Subcutaneous abdominal adipose tissue (tissue), 5 donors: ENCODE results near the gene A2M.
A peak's percentile ranks its signal among the peaks of the same experiment; 100 is the strongest.

Experiments
- H3K27ac ChIP-seq: one replicate; pipeline ENCODE4 v1.7.0; 2013; ENCODE audit warnings: low read depth, mild to moderate bottlenecking, inconsistent platforms, low read length, moderate library complexity
- H3K27me3 ChIP-seq, 5 donors: one replicate each; pipeline ENCODE4 v1.7.0; 2013; ENCODE audit warnings: low read length in 5 of 5, inconsistent platforms in 1 of 5; ENCODE audit not compliant: control insufficient read depth in 5 of 5, insufficient read depth in 4 of 5
- H3K36me3 ChIP-seq, 5 donors: one replicate each; pipeline ENCODE4 v1.7.0; 2013; ENCODE audit warnings: low read length in 5 of 5; ENCODE audit not compliant: control insufficient read depth in 5 of 5, insufficient read depth in 5 of 5
- H3K4me1 ChIP-seq, 5 donors: one replicate each; pipeline ENCODE4 v1.7.0; 2013; ENCODE audit warnings: low read length in 5 of 5, mild to moderate bottlenecking in 3 of 5, moderate library complexity in 1 of 5; ENCODE audit not compliant: control insufficient read depth in 5 of 5, insufficient read depth in 5 of 5
- H3K4me3 ChIP-seq, 5 donors: one replicate each; pipeline ENCODE4 v1.7.0; 2013; ENCODE audit warnings: low read length in 5 of 5, low read depth in 1 of 5
- H3K9ac ChIP-seq, 5 donors: one replicate each; pipeline ENCODE4 v1.7.0; 2013; ENCODE audit warnings: low read length in 5 of 5, mild to moderate bottlenecking in 4 of 5, moderate library complexity in 3 of 5
- H3K9me3 ChIP-seq, 5 donors: one replicate each; pipeline ENCODE4 v1.7.0; 2013; ENCODE audit warnings: low read length in 5 of 5; ENCODE audit not compliant: control insufficient read depth in 5 of 5
- donor health status: healthy.
- donor health status: healthy.
- donor health status: healthy.
- donor health status: healthy.
- donor health status: healthy.

A2M gene

GRCh38 chr12:9109737-9110491 lies 5.8 kb downstream of the A2M start:
- Histone ChIP-seq H3K27me3 (no peaks in the 10 kb centered on the region), H3K27ac (no peak overlapping the region), H3K9ac (no peak overlapping the region), H3K36me3 (peaks cover 6 to 52% (median 38%) of the 10 kb centered on the region in 5 donors), H3K9me3 (no peaks in the 10 kb centered on the region), H3K4me3 (no peak overlapping the region), H3K4me1 (peaks cover 0 to 31% (median 0%) of the 10 kb centered on the region in 5 donors)

GRCh38 chr12:9109213-9109522 lies 6.6 kb downstream of the A2M start:
- no peak overlapping the region for H3K27ac ChIP-seq
- peaks cover 0 to 31% (median 0%) of the 10 kb centered on the region in 5 donors for H3K4me1 ChIP-seq
- H3K9me3 ChIP-seq: no peaks in the 10 kb centered on the region
- peaks cover 9 to 58% (median 43%) of the 10 kb centered on the region in 5 donors for H3K36me3 ChIP-seq
- H3K9ac ChIP-seq: no peak overlapping the region
- H3K4me3 ChIP-seq: no peak overlapping the region
- H3K27me3 ChIP-seq: no peaks in the 10 kb centered on the region

GRCh38 chr12:9108504-9109212 lies 7.1 kb downstream of the A2M start:
- no peak overlapping the region for H3K9ac ChIP-seq
- peaks cover 0 to 31% (median 0%) of the 10 kb centered on the region in 5 donors for H3K4me1 ChIP-seq
- H3K27ac ChIP-seq: no peak overlapping the region
- H3K9me3 ChIP-seq: no peaks in the 10 kb centered on the region
- peaks cover 11 to 63% (median 48%) of the 10 kb centered on the region in 5 donors for H3K36me3 ChIP-seq
- no peak overlapping the region for H3K4me3 ChIP-seq
- no peaks in the 10 kb centered on the region for H3K27me3 ChIP-seq

GRCh38 chr12:9107542-9107873 lies 8.2 kb downstream of the A2M start:
- no peak overlapping the region for H3K27ac ChIP-seq
- H3K9ac ChIP-seq: no peak overlapping the region
- H3K9me3 ChIP-seq: no peaks in the 10 kb centered on the region
- no peak overlapping the region for H3K4me3 ChIP-seq
- no peaks in the 10 kb centered on the region for H3K27me3 ChIP-seq
- peaks cover 0 to 22% (median 0%) of the 10 kb centered on the region in 5 donors for H3K4me1 ChIP-seq
- peaks cover 10 to 61% (median 51%) of the 10 kb centered on the region in 5 donors for H3K36me3 ChIP-seq

GRCh38 chr12:9106610-9107541 lies 8.8 kb downstream of the A2M start:
- H3K27me3 ChIP-seq: no peaks in the 10 kb centered on the region
- peaks cover 9 to 60% (median 52%) of the 10 kb centered on the region in 5 donors for H3K36me3 ChIP-seq
- H3K9me3 ChIP-seq: no peaks in the 10 kb centered on the region
- H3K9ac ChIP-seq: no peak overlapping the region
- H3K27ac ChIP-seq: peak overlapping the region; percentile 21
- H3K4me3 ChIP-seq: no peak overlapping the region
- peaks cover 0 to 16% (median 0%) of the 10 kb centered on the region in 5 donors for H3K4me1 ChIP-seq

GRCh38 chr12:9106067-9106466 lies 9.7 kb downstream of the A2M start:
- Histone ChIP-seq H3K27me3 (no peaks in the 10 kb centered on the region), H3K27ac (peak overlapping the region; percentile 21), H3K36me3 (peaks cover 11 to 63% (median 59%) of the 10 kb centered on the region in 5 donors), H3K9ac (no peak overlapping the region), H3K9me3 (no peaks in the 10 kb centered on the region), H3K4me3 (no peak overlapping the region), H3K4me1 (peaks cover 0 to 16% (median 0%) of the 10 kb centered on the region in 5 donors)

- H3K9ac ChIP-seq: no peak overlapping the region
- H3K4me1 ChIP-seq: peaks cover 0 to 16% (median 0%) of the 10 kb centered on the region in 5 donors
- peaks cover 11 to 68% (median 66%) of the 10 kb centered on the region in 5 donors for H3K36me3 ChIP-seq
- H3K27ac ChIP-seq: no peak overlapping the region
- H3K9me3 ChIP-seq: no peaks in the 10 kb centered on the region
- no peak overlapping the region for H3K4me3 ChIP-seq
- H3K27me3 ChIP-seq: no peaks in the 10 kb centered on the region
Measured at GRCh38 chr12:9104767-9105423, 10.8 kb downstream of the A2M start.

GRCh38 chr12:9104087-9104486 lies 11.6 kb downstream of the A2M start:
- H3K36me3 ChIP-seq: peaks cover 11 to 69% (median 68%) of the 10 kb centered on the region in 5 donors
- no peak overlapping the region for H3K27ac ChIP-seq
- H3K27me3 ChIP-seq: no peaks in the 10 kb centered on the region
- no peak overlapping the region for H3K4me3 ChIP-seq
- H3K9ac ChIP-seq: no peak overlapping the region
- no peaks in the 10 kb centered on the region for H3K9me3 ChIP-seq
- H3K4me1 ChIP-seq: peaks cover 0 to 12% (median 0%) of the 10 kb centered on the region in 5 donors

- H3K4me1 ChIP-seq: peaks cover 0 to 9% (median 0%) of the 10 kb centered on the region in 5 donors
- no peaks in the 10 kb centered on the region for H3K9me3 ChIP-seq
- no peak overlapping the region for H3K27ac ChIP-seq
- H3K36me3 ChIP-seq: peaks cover 14 to 70% (median 67%) of the 10 kb centered on the region in 5 donors
- no peaks in the 10 kb centered on the region for H3K27me3 ChIP-seq
- no peak overlapping the region for H3K4me3 ChIP-seq
- H3K9ac ChIP-seq: no peak overlapping the region
Measured at GRCh38 chr12:9103050-9103849, 12.5 kb downstream of the A2M start.
